ENCODE results near the gene GFOD1.

Gene GFOD1

DNA sequence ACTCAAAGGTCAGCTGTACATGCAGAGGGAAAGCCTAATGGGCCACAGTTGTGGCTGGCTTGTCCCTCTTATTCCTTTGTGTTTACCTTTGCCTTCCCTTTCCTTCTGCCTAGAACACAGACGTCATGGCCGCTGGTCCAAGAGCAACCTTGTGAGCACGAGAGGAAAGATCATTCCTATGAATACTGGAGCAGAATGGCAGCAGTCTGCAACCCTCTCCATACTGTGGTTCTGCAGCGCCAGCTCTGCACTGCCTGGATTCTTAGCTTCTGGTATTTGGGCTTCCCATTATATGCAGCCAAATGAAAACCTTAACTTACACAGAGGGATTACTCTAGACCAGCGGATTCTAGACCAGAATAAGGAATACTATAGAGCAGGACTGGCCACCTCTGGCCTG lies 171.5 kb downstream of the GFOD1 start:
- no peak for DNase-seq (ENCODE audit: low spot score)

DNA sequence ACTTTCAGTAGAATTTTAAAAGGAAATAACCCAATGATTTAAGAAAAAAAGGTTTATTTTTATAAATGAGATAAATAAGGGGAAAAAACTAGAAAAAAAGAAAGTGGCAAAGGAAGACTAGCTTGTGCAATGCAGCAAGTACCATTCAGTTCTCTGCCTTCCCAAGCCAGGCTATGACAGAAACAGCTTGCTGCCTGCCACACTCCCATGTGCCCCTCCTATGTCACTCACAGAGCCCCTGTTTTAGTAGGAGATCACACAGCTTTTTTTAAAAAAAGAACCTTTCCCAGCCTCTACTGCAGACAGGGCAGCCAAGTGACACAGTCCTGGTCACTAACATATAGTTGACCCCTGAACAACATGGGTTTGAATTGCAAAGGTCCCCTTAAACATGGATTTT lies 172.6 kb downstream of the GFOD1 start:
- no peak for DNase-seq (ENCODE audit: low spot score)

DNA sequence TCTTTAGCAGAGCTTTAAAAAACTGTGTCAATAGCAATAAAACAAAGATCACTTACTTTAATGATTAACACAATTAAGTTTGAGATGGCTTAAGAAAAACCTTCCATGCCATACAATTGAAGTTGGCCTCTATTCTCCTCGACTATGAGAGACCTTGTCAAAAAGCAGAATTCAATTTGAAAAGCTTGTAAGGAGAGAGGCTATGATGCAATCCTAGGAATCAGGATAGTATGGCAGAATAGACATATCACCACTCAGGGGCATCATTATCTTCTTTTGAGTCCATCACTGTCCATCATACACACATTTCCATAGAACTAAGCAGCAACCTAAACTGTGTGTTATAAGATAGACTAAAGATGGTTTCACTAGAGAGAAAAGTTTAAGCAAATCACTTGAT lies 176.2 kb downstream of the GFOD1 start:
- no peak for DNase-seq (ENCODE audit: low spot score)

DNA sequence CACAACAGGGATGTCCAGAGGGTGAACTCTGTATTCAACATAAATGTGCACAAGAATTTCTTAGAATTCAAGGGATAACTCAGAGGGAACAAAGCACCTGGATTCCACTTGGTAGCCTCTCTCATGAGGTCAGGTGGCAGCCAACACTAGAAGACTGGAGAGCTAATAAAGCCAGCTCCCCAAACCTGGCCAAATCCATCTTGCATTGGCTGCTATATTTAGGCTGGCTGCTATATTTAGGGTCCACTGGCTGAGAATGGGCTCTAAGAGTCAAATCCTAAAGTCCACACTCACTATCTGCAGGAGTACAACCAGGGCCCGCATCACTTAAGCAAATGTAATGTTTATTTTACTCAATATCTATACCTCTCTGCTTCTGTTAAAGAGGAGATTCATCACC lies 179.1 kb downstream of the GFOD1 start:
- no peak for DNase-seq (ENCODE audit: low spot score)
